GM18519 (cell line): ENCODE measurements around the gene WDR83.
A peak's percentile ranks its signal among the peaks of the same experiment; 100 is the strongest.
"Not testable (repeated sequence)": the region's sequence is repeated elsewhere in the genome, so short reads cannot be mapped to it uniquely, and the experiment has no call there.

ENCODE experiments used
- ATAC-seq: cut with Tn5 transposase; IDR thresholded peaks from one replicate; pipeline ENCODE4 v1.9.1; 2021; ENCODE audit warnings: mild to moderate bottlenecking, moderate library complexity; ENCODE audit not compliant: unreplicated experiment, low FRiP score

The WDR83 gene

DNA sequence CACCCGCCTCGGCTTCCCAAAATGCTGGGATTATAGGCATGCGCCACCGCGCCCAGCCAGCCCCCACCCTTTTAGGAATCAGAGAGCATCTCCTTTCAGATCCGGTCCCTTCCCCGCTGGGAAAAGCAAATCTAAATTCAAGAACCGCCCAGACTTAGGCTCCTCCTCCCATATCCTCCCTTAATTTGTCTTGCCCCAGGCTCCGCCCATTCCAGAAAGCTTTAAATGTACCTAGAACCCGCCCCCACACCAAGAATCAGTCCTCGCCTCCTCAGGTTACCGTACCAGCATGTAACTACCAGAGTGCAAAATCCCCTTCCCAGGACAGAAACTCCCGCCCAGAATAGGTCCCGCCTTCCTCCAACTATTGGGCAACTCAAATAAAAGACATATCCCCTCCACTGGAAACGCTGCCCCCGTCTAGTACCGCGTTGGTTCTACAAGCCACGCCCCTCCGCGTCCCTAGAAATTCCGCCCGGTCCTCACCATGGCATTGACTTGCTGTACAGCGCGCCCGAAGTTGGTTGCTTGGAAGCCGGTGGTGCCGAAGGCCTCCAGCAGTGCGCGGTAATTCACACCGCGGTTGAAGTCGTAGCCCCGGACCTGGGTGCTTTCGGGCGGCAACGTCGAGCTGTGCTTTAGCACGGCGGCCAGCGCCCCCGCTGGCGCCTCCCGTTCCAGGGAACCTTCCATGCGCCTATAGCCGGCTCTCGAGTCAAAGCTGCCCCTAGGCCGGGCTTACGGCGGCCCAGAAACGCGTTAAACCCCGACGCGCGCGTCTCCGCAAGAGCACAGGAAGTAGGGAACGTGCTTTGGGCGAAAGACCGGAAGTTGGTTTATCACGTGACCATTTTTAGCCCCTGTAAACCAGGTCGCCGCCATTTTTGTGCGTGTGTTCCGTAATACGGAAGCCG lies 14.7 kb downstream of the WDR83 start, which contains the start of gene DHPS:
DHPS (minus strand) TSS at position 807 of the 914 bp plus-strand sequence; CDS start at position 693, 114 bp downstream.
- ATAC-seq, result peak; percentile 40

DNA sequence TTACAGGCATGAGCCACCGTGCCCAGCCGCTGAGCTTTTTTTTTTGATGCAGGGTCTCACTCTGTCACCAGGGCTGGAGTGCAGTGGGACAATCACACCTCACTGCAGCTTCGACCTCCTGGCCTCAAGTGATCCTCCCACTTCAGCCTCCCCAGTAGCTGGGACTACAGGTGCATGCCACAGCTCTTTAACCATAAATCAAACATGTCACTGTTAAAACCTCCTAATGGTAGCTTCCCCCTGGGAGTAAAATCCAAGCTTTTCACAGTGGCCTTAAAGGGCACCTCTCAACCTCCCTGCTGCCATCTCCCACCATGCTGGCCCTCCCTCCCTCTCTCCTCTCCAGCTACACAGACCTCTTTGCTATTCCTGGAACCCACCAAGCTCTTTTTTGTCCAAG lies 19.2 kb downstream of the WDR83 start:
- no peak for ATAC-seq

DNA sequence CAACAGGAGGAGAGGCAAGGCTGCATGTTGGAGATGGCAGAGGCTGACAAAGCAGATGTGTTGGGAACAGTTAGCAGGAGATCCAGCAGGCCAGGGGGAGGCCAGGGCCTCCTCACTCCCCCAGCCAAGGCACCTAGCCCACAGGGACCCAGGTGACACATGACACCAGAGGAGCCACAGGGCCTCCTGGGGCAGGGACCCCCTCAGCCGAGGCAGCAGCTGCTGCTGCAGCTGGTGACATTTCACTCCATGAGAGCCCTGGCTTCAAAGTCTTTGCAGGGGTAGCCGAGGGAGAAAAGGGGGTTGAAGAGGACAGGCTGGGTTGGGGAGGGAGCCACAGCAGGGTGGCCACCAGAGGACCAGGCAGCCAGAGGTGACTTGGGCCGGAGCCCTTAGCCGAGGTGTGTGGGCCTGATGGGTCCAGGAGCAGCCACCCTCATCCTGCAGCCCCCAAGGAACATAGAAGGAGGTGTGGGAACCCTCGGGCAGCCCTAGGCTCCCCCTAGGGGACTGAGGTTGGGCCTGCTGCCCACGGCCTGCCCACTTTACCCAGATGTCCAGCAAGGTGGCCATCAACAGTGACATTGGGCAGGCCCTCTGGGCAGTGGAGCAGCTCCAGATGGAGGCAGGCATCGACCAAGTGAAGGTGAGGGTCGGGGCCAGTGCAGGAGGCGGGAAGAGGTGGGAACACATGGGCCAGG lies 21.0 kb downstream of the WDR83 start, which contains the start of gene GNG14:
GNG14 (plus strand) TSS at position 503 of the 701 bp plus-strand sequence; CDS start at position 554, 51 bp downstream.
- no peak for ATAC-seq

DNA sequence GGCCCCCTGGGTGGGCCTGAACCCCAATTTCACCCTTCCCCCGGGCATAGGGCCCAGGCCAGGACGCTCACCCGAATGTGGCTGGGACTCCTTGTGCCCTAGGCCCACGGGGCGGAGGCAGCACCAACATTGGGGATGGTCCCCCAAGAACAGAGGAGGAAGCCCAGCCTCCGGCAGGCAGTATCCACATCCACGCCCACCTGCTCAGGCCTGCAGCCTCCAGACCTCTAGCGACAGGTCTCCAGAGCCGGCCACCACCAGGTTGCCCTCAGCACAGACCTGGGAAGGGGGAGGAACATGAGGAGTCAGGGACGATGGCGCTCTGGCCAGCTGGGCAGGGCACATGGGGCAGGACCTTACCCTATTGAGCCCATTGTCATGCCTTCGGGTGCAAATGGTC lies 22.4 kb downstream of the WDR83 start:
- no peak for ATAC-seq

DNA sequence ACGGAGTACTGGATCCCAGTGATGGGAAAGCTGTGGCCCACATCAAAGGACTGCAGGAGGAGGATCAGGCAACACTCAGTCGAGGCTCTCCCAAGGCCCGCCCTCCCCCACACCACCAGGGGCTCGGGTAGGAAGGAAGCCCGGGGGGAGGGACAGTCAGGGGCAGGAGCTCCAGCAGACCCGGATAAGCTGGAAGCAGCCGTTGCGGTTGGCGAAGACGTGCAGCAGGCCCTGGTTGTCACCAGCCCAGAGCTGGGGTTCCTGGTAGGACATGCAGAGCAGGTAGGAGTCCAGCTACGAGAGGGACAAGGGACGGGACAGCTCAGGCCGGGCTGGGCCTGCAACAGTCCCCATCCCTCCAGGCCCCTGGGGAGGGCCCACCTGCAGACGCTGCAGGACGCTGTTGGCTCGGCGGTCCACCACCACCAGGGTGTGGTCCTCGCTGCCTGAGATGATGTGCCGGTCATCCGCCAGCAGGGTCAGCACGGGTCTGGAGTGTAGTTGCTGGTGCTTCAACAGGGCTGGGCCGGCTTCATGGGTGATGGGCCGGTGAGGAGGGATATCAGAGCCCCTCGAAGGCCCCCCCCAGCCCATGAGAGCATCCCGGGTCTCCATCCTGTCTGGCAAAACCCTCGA lies 23.1 kb downstream of the WDR83 start:
- no peak for ATAC-seq

DNA sequence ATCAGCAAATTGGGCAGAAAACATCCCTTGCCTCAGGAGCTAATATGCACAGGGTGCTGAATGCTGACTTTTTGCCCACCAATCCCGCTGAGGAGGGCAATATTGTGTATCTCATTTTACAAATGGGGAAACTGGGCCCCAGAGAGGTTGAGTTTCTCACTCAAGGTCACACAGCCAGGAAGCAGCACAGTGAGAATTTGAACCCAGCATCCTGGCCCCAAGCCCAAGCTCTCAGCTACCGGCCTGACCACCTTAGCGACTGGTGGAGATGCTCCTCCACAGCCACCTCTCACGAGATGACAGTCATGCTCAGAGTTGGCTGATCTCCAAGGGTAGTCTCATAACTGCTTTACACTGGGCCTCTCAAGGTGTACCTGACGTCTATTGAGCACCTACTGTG lies 26.4 kb downstream of the WDR83 start:
- ATAC-seq, result no peak

DNA sequence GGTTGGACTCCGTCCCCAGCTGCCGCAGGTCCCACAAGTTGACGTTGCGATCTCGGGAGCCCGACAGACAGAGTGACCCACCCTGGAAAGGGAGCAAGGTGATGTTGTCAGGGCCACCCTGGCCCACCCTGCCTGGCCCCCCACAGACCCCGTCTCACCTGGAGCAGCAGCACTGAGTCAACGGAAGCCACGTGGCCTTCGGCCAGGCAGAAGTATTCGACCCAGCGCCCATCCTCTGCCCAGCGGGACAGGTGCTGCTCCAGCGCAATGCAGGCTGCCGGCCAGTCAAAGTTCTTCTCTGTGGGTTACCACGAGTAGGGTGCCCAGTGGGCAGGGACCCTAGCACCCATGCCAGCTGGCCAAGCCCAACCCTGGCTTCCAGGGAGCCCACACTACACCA lies 28.0 kb downstream of the WDR83 start:
- no peak for ATAC-seq

DNA sequence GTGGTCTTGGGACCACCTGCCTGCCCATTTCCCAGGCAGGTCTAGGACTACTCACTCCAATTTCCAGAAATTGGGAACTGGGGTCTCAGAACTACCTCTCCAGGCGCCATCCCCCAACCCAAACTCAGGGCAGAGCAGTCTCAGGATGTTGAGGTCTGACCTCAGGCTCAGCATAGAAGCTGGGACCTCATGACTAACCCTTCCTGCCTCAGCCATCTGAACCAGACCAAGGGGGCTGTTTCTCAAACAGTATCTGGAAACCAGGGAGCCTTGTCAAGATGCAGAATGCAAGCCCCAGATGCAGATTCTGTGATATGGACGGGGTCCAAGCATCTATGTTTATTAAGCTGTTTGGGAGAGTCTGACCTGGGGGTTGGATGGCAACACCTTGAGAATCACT lies 28.5 kb downstream of the WDR83 start:
- ATAC-seq, result no peak

DNA sequence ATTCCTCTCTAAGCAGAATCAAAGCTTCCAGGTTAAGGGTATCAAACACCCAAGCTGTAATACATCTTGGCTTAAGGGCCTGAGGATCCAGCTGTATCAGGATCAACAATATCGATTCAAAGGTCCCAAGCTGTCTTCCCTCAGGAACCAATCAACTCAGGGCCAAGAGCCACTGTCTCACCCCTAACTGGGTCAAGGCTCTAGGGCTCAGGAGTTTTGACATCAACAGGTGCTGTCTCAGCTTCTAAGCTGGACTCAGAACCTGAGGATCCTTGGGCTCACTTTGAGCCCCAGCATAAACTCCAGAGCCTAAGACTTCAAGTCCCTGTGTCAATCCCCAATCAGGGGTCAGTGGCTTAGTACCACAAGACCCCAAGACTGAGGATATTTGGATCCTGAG lies 28.9 kb downstream of the WDR83 start:
- ATAC-seq, result no peak

DNA sequence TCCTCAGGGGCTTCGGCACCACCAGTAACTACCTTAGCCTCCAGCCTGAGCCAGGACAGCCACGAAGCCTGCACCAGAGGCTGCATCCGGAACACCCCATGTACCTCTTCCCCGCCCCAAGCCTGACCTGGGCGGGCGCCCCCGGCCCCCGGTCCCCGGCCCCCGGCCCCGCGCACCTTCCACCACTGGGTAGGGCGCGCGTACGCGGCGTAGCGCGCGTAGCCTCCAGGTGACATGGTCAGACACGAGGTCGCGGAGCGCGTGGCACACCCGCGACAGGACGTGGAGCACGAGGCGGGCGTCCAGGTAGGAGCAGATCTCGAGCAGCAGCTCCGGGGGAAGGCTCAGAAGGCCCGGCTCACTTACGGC lies 29.4 kb downstream of the WDR83 start:
- no peak for ATAC-seq

DNA sequence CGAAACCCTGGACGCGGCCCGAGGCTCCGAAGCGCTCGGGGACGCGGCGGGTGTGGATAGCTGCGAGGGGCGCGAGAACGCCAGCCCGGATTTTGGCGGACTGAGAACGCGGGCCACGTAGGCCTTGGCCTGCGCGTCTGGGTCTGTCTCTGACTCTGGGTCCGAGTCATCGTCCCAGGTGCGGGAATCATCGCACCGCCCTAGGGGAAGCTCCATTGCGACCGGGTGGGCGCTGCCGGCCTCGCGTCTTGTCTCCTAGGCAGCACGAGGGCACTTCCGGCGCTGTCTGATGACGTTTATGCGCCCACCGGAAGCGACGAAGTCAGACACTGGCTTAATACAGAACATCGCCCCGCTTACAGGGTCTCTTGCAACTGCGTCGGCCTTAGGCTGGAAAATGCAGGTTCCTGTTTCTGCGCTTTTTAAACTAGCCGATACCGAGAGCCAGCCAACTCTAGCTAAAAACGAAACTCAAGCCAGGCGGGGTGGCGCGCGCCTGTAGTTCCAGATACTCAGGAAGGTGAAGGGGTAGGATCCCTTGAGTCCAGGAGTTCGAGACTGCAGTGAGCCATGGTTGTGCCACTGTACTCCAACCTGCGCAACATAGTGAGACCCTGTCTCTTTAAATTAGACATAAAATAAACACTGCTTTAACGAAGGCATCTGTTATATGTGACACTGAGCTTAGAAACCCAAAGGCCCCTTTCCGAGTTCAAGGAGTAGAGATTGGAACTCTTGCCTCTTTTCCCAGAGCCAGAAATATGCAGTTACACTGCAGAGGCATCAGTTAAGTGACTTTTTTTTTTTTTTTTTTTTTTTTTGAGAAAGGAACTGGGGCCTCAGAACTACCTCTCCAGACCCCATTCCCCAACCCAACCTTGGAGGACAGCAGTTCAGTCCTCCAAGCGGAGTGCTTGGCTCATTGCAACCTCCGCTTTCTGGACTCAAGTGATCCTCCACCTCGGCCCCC lies 30.0 kb downstream of the WDR83 start, which contains the start of gene FBXW9:
FBXW9 (minus strand) TSS at position 266 of the 970 bp plus-strand sequence; CDS start at position 216, 50 bp downstream.
- no peak for ATAC-seq

DNA sequence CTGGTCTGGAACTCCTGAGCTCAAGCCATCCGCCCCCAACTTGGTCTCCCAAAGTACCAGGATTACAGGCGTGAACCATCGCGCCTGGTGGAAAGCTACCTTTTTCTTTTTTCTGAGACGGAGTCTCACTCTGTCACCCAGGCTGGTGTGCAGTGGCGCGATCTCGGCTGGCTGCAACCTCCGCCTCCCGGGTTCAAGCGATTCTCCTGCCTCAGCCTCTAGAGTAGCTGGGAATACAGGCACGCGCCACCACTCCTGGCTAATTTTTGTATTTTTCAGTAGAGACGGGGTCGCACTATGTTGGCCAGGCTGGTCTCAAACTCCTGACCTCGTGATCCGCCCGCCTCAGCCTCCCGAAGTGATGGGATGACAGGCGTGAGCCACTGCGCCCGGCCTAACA lies 30.8 kb downstream of the WDR83 start:
- ATAC-seq, result not testable (repeated sequence)

DNA sequence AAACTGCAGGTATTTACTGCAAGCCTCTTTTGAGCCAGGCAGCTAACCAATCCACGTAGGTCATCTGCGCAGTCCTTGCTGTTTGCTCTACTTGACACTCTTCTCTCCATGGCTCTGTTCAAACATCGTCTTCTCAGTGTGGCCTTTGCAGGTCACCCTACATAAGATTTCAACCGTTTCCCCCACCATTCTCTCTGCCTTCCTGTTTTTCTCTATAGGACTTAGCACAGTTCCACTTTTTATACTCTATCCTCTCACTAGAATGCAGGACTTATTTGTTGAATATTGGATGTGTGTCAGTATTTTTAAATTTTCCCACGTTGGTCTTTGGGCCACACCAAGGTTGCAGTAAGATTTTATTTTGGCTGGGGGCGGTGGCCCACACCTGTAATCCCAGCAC lies 31.5 kb downstream of the WDR83 start:
- no peak for ATAC-seq

DNA sequence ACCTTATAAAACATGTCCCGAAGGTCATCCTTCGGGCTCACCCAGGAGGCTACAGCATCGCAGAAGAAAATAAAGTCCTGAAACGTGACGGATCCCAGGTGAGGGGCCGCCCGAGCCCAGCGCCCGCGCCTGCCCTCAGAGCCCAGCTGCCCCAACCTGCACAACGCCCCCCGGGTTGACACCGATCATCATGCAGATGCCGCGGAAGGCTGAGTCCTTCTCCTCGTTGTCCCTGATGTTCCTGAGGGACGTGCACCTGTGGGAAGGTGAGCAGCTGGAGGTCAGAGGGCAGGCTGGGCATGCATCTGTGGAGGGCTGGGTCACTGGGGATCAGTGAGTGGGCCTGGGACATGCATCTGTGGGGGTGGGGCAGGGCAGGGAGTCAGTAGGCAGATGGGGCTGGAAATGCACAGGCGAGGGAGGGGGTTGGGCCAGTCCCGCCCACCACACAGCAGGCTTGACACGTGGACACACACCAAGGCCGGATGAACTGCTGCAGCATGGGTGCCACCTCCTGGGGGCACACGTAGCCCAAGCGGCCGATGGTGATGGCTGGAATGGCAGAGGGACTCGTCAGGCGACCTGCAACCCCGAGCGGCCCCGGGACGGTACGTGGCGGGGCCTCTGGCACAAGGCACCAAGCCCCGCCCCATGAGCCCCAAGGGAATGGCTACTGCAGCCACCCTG lies 35.1 kb downstream of the WDR83 start:
- ATAC-seq, result no peak

DNA sequence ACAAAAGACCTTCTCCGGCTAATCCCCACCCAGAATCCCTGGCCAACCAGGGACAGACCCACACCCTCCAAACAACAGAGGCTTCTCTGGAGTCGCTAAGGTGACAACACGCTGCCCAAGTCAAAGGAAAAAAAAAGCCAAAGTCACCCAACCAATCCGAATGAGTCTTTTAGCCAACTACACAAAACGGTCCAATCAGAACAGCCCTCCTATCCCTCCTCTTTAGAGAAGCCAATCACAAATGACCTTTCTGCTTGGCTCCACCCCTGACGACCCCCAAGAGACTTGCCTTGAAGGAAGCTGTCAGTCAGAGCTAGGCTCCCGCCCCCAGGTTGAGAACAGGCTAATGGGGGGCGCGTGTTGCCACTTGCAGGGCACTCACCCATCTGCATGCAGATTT lies 36.4 kb downstream of the WDR83 start:
- ATAC-seq, result no peak

DNA sequence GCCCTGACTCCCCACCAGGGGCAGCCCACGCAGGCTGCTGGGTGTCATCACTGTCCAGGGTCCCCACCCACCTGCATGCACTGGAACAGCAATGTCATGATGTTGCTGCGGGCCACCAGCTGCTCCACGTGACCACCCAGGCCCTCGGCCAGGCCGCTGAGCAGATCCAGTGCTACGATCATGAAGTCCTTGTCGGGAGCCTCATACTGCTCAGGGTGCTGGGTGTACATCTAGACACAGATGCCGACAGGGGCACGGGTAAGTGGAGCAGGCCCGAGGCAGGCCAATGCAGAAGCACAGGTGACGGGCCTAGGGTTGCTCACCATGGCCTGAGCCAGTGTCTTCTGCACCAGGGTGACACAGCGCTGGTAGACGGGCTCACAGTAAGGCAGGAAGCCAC lies 38.6 kb downstream of the WDR83 start:
- ATAC-seq, result no peak

DNA sequence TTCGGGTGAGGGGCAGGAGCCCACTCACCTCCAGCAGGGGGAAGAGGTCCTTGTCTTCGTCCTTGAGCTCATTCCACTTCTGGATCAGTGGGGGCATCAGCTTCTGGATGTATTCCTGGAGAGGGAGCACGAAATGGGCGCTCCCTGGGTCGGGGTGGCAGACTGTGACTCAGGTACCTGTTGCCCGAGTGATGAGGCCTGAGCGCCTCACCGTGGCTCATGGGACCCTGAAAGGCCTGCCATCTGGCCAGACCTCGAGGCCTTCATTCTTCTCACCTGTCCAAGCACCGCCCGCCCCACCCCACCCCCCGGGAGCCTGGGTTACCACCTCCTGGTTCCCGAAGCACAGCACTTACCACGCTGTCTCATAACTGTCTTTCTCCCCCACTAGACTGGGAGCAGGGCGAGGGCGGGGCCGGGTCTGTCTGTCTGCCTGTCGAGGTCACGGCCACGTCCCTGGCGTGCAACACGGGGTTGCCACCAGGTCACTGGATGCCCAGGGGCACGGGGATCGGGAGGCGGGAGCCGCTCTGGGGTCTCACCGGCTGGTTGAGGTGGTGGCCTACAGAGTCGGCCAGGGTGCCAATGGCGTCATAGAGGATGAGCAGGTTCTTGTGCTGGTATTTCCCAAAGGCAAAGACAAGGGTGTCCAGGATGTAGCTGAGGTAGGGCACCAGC lies 39.2 kb downstream of the WDR83 start:
- ATAC-seq, result no peak

DNA sequence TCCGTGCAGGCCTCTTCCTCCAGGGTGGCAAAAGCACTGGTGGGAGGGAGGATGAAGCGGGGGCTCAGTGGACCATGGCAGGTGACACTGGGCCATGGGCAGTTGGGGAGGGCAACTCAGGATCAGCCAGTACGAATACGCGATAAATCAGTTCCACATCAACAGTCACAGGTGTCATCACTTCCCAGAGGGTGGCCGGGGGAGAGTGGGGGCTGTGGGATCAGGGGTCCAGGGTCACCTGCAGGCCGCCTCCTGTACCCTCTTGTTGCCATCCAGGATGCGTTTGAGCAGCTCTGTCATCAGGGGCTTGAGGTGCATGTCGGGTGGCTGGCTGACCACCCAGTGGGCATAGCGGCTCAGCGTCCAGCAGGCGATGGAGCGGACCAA lies 39.7 kb downstream of the WDR83 start:
- no peak for ATAC-seq

DNA sequence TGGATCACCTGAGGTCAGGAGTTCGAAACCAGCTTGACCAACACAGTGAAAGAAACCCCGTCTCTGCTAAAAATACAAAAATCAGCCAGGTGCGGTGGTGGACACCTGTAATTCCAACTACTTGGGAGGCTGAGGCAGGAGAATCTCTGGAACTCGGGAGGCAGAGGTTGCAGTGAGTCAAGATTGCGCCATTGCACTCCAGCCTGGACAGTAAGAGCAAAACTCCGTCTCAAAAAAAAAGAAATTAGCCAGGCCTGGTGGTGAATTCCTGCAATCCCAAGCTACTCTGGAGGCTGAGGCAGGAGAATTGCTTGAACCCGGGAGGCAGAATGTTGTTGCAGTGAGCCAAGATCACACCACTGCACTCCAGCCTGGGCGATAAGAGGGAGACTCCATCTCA lies 42.0 kb downstream of the WDR83 start:
- no peak for ATAC-seq
